AG04449 (cell line): ENCODE data around the gene SOX6.

ENCODE experiments used
- CTCF ChIA-PET: fragments of 350-600 bp; formaldehyde crosslinking; extraction: SDS; loops from one replicate; lab custom pipeline; 2021; ENCODE audit warnings: antibody characterized with exemption; lab: Yijun Ruan, JAX
- POLR2A ChIA-PET: fragments of 400-600, 350-600 bp; formaldehyde crosslinking; extraction: SDS; loops from one replicate; lab custom pipeline; 2020; ENCODE audit warnings: antibody characterized with exemption, inconsistent platforms; lab: Yijun Ruan, JAX
- DNase-seq: peaks from one replicate; pipeline ENCODE4 v3.0.0-alpha.2; 2010; ENCODE audit warnings: low read depth, low spot score
- H3K4me3 ChIP-seq: 2 replicates; pipeline ENCODE4 v1.5.1; 2011; ENCODE audit warnings: low read depth, mild to moderate bottlenecking, control low read depth, low read length
- CTCF ChIP-seq: IDR thresholded peaks from one replicate; pipeline ENCODE4 v1.5.1; 2011; ENCODE audit warnings: mild to moderate bottlenecking, moderate library complexity, low read length, control low read depth, inconsistent platforms; ENCODE audit not compliant: insufficient read depth; ENCODE audit errors: missing control alignments

SOX6 gene

GRCh38 chr11:16136792-16137390, 219.5 kb downstream of the SOX6 start:
- no peak for TF ChIP-seq CTCF
- no peak for DNase-seq
- ChIA-PET POLR2A (no interaction called here), CTCF (no interaction called here)
- H3K4me3 ChIP-seq, result no peak overlapping the region

GRCh38 chr11:16133867-16134266, 222.5 kb downstream of the SOX6 start:
- CTCF ChIA-PET, result no interaction called here
- POLR2A ChIA-PET, result no interaction called here
- H3K4me3 ChIP-seq, result no peak overlapping the region
- TF ChIP-seq CTCF, result no peak
- no peak for DNase-seq

GRCh38 chr11:16127732-16128131, 228.6 kb downstream of the SOX6 start:
- TF ChIP-seq CTCF, result no peak
- ChIA-PET CTCF (interaction anchor here (1.3 to 1.5 kb wide), 2 partner anchors 12 to 486 kb away, joined by 3 read pairs; no protein-coding TSS in a partner anchor), POLR2A (no interaction called here)
- DNase-seq, result no peak
- no peak overlapping the region for H3K4me3 ChIP-seq

GRCh38 chr11:16126362-16126761, 230.0 kb downstream of the SOX6 start:
- CTCF ChIA-PET, result interaction anchor here (1.3 kb wide), 1 partner anchor 26 kb away, joined by 3 read pairs; no protein-coding TSS in a partner anchor
- POLR2A ChIA-PET, result no interaction called here
- DNase-seq, result no peak

GRCh38 chr11:16125796-16126195, 230.6 kb downstream of the SOX6 start:
- no peak overlapping the region for H3K4me3 ChIP-seq
- no peak for DNase-seq
- POLR2A ChIA-PET, result no interaction called here
- TF ChIP-seq CTCF, result no peak
- CTCF ChIA-PET, result interaction anchor here (1.3 kb wide), 1 partner anchor 26 kb away, joined by 3 read pairs; no protein-coding TSS in a partner anchor

More at GRCh38 chr11:16126362-16126761, 230.0 kb downstream of the SOX6 start:
- TF ChIP-seq CTCF, result no peak
- H3K4me3 ChIP-seq, result no peak overlapping the region

- CTCF ChIA-PET, result no interaction called here
- POLR2A ChIA-PET, result no interaction called here
- no peak overlapping the region for H3K4me3 ChIP-seq
- DNase-seq, result no peak
- no peak for TF ChIP-seq CTCF
Observed at GRCh38 chr11:16124390-16124789, 232.0 kb downstream of the SOX6 start.
